Measurements from ENCODE around the gene EIF4G1.

DNA sequence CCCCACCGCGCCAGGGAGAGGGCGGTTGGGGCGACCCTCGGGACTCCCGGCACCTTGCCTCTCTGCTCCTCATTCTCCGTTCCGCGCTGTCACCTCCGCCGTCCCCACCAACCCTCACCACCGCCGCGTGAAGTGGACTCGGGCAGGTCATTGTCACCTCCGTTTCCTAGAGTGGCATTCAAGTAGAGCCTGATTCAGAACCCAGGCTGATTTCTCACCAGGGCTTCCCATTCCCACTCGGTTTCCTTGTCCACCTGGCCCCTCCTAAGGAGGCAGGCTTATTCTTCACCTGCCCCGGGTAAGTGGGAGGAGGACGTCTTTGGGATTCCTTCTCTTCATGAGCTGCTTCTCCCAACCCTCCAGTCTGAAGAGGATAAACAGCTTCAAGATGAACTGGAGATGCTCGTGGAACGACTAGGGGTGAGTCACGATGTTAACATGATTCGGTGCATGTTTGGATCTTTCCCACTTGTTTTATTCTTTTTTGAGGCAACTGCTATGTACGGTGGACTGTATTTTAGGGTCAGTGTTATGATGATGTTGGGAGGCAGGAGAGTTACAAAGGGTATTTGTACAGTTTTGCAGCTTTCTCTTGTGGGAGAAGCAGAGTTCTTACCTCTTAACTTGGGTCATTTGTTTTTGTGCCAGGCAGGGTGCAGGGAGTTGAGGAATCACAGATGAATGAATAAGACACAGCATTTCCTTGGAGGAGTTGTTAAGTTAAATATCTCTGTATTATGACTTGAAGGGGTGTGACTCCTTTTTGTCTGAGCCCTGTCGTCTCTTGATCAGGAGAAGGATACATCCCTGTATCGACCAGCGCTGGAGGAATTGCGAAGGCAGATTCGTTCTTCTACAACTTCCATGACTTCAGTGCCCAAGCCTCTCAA lies 14.7 kb upstream of the EIF4G1 start:
- TF ChIP-seq, protein P1, sequence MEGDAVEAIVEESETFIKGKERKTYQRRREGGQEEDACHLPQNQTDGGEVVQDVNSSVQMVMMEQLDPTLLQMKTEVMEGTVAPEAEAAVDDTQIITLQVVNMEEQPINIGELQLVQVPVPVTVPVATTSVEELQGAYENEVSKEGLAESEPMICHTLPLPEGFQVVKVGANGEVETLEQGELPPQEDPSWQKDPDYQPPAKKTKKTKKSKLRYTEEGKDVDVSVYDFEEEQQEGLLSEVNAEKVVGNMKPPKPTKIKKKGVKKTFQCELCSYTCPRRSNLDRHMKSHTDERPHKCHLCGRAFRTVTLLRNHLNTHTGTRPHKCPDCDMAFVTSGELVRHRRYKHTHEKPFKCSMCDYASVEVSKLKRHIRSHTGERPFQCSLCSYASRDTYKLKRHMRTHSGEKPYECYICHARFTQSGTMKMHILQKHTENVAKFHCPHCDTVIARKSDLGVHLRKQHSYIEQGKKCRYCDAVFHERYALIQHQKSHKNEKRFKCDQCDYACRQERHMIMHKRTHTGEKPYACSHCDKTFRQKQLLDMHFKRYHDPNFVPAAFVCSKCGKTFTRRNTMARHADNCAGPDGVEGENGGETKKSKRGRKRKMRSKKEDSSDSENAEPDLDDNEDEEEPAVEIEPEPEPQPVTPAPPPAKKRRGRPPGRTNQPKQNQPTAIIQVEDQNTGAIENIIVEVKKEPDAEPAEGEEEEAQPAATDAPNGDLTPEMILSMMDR (IDR thresholded peaks at IDR 0.05; ENCODE audit: low read length): no peak
- no peak for TF ChIP-seq EZH2 (IDR thresholded peaks at IDR 0.05; ENCODE audit: borderline replicate concordance, low read length)

Measured in OCI-LY1 (cell line).